ENCODE measurements around the gene RAB3C. TPM values are rescaled to one million over a fixed set of nuclear protein-coding genes. Genes with fewer than 3 reads are reported as not detected.

RAB3C gene
- polyA plus RNA-seq, 3 donors: 0.34 to 5.5 (median 2.7) TPM

DNA sequence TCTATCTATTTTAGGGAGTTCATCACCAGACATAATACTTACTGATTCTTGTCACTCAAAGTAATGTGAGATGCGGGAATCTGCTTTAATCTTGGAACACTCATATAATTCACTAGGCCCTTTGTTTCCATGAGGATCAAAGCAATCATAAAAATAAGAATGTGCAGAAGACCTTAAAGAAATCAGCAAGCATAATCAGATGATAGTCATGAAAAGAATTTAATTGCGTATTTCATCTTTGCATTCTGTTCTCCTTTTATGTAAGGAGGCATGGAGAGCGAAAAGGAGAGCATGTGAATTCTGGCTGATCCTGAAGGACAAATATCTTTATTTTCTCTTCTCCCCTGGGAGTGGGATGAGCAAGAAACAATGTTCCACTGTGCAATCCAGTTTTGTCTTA lies 128.0 kb downstream of the RAB3C start:
- 96 to 98% (median 97%) methylated on average over 3 of the region's 3 CpGs for WGBS, 3 donors
- no peak overlapping the region for H3K27ac ChIP-seq (ENCODE audit: low read depth, low read length)

DNA sequence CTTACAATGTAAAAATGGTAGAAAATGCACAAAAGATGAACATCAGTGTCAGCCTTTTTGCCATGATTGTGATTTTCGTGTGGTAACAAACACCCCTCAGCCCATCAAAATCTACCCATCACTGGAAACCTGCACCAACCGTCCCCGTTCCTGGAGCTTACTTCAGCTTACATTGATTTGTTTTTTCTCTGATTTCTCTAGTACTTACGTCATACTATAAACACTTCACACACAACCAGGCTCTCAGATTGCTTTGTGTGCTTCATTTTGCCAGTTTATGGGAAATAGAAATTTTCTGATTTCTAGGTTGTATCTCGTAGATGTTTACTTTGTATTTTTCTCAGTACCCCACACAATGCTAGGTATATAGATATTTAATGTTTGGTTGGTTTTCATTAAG lies 129.1 kb downstream of the RAB3C start:
- 87 to 94% (median 88%) methylated on average over 5 of the region's 5 CpGs for WGBS, 3 donors
- no peak overlapping the region for H3K27ac ChIP-seq (ENCODE audit: low read depth, low read length)

DNA sequence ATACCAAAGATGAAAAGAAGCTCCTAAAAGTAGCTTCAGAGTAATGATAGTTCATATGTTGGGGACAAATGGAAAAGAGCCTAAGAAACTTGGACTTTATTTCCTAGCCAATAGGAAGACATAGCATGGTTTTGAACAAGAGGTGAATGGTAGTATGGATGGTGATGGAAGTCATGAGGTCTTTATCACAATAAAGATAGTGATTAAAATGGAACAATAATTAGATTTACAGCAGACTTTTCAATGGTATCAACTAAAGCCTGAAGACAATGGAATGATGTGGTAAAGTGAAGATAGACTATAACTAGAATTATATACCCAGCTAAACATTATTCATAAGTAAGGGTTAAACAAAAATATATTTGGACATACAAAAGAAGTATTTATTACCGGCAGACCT lies 131.2 kb downstream of the RAB3C start:
- WGBS, 3 donors: 58 to 90% (median 79%) methylated on average over 1 of the region's 1 CpG
- H3K27ac ChIP-seq (ENCODE audit: low read depth, low read length): no peak overlapping the region

DNA sequence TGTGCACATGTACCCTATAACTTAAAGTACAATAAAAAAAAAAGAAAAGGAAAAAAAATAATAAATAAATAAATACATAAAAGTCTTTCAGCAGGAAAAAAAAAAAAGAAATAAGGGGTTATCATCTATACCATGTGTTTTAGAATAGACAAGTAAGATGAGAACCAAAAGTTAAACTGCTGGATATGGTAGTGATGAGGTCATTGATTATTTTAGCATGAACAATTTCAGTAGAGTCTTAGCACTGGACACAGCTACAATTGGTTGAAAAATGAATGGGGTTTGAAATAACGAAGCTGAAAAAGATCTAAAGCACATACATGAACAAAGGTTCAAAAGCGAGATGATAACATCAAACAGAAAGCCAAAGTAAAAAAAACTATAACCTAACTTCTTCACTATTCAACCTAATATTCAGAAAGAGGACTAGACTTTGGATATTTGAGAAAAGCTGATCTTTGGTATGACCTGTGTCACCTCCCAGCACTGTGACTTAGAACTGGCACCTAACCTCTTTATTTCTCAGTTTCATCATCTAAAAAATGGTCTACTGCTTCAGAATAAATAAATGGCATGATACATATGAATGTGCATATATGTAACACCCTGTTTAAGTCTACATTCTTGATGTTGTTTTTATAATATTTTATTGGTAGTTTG lies 133.3 kb downstream of the RAB3C start:
- H3K27ac ChIP-seq (ENCODE audit: low read depth, low read length): no peak overlapping the region
- 89 to 97% (median 94%) methylated on average over 2 of the region's 2 CpGs for WGBS, 3 donors

DNA sequence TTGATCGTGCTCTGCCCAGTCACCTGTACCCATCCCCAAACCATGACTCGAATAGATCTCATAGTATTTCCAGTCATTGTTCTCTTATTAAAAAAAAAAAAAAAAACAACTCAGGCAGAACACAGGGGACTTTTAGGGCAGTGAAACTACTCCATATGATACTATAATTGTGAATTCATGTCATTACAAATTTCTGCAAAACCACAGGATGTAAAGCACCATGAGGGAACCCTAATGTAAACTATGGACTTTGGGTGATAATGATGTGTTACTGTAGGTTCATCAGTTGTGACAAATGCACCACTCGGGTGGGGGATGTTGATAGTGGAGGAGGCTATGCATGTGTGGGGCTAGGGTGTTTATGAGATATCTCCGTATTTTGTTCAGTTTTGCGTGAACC lies 133.8 kb downstream of the RAB3C start:
- WGBS, 3 donors: 85 to 89% (median 87%) methylated on average over 5 of the region's 5 CpGs
- no peak overlapping the region for H3K27ac ChIP-seq (ENCODE audit: low read depth, low read length)

DNA sequence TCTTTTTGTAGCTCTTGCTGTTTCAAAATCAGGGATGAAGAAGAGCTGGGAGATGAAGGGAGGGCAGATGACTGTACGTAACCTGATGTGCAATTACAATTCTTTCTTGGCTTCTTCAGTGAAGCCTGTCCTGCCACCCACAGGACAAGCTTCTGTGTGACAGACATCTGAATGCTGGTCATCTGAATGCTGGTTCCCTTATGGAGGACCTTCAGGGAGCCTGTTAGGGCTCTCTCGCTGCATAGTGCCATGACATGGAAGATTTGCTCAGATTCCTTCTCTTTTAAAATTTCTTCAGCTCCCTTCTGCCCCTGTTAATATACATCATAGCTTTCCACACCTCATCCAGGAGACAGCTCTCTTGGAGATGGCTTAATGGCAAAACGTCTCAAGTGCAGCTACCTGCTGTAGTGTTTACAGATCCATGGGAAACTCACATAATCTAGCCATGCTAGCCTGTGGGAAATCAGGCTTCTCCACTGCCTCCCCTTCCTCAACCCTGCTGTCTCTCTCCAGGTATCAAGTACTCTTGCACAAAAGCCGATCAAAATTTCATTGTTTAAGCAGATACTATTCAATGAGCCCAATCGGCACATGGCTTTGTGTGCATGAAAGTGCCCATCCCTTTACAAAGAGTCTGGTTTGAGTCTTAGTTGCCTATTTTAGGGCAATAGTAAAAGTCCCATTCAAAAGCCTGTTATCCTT lies 134.6 kb downstream of the RAB3C start:
- no peak overlapping the region for H3K27ac ChIP-seq (ENCODE audit: low read depth, low read length)
- 66 to 80% (median 77%) methylated on average over 5 of the region's 5 CpGs for WGBS, 3 donors

DNA sequence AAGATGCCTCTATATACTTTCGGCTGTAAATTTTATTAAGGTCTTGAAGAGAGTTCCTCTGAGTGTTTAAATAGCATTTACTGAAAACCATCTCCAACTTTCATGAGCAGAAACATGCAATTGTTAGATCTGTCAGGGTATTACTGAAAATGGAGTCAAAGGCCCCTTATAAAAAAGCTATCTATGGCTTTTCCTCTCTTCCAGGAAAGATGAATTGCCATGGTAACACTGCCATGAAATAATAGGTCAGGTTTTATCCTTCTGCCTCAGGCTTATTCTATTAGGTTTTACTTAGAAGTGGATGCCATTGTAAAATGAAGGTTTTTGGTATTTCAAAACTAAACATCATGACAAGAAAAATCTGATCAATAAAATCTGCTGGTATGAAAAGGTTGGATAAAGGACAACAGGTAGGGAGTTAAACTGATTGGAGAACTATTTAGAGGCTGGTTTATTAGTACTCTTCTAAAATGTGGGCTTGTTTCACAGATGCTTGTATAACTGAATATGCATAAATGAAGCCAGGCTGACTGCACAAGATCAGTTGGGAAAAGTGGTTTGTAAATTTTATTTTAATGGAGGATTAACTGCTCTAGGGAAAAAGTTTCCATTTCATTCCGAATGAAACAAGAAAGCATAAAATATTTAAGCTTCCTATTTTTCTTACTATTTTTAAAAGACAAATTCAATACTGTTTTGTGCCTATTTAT lies 135.5 kb downstream of the RAB3C start:
- no peak overlapping the region for H3K27ac ChIP-seq (ENCODE audit: low read depth, low read length)
- 73 to 89% (median 81%) methylated on average over 2 of the region's 2 CpGs for WGBS, 3 donors

DNA sequence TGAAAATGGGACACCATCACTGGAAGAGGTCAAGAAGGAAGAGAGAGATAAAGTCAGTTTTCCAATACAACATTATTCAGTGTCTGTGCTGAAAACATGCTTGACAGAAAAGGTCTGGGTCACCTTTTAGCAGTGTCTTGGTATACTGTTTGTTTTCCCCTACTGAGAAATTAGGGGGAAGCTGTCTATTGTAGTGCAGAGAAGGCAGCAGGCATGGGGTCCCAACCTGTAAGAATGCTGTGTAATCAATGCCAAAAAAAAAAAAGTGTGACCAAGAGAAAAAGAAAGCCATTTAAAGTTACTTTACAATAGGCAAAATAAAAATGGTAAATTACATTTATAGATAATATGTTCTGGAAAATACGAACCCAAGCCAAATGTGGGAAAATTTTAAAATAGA lies 139.3 kb downstream of the RAB3C start:
- H3K27ac ChIP-seq (ENCODE audit: low read depth, low read length): no peak overlapping the region
- 81 to 91% (median 90%) methylated on average over 1 of the region's 1 CpG for WGBS, 3 donors

DNA sequence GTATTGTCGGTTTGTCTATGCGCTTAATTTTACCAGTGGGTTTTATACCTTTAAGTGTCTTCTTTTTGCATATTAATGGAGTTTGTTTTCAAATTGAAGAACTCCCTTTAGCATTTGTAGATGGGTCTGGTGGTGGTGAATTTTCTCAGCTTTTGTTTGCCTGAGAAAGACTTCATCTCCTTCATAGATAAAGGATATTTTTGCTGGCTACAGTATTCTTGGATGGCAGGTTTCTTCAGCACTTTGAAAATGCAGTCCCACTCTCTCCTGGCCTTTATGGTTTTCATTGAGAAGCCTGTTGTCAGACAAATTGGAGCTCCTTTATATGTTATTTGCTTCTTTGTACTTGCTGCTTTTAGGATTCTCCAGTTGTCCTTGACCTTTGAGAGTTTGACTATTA lies 142.1 kb downstream of the RAB3C start:
- H3K27ac ChIP-seq (ENCODE audit: low read depth, low read length): no peak overlapping the region
- 96 to 99% (median 96%) methylated on average over 2 of the region's 2 CpGs for WGBS, 3 donors

DNA sequence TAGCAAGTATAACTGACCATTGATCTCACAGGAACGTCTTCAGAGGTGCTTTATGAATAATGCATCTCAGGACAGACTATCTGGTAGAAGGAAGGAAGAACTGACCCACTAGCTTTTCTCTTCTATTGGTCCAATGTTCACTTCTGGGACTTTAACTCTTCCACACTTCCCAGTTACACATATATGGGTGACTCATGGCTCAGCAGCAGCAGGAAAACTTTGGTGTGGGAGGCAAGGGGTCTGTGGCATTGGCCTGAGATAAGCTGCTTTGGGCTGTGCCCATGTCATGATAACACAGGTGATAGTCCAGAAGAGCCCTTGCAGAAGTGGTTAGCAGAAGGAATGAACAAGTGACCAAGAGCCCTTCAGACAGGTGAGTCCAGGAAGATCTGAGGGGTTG lies 148.8 kb downstream of the RAB3C start:
- no peak overlapping the region for H3K27ac ChIP-seq (ENCODE audit: low read depth, low read length)
- WGBS, 3 donors: 81 to 91% (median 87%) methylated on average over 1 of the region's 1 CpG

DNA sequence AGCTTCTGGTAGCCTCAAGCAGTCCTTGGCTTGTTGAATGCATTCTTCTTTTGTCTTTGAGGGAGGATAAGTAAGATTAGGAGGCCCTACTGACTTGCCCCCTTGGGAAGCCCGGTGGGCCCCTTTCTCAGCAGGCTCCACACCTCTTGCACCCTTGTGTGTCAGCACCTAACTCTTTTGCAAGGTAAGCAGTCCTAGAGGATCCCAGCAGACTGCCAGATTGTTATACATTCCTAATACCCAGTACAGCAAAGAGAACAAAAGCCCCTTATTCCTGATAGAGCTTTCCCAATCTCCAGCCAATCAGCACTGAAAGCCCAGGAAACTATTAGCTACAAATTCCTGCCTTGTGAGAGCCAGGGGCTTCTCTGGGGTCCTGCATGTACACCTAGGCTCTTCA lies 152.8 kb downstream of the RAB3C start:
- H3K27ac ChIP-seq (ENCODE audit: low read depth, low read length): no peak overlapping the region
- WGBS, 3 donors: 67 to 87% (median 86%) methylated on average over 1 of the region's 1 CpG

DNA sequence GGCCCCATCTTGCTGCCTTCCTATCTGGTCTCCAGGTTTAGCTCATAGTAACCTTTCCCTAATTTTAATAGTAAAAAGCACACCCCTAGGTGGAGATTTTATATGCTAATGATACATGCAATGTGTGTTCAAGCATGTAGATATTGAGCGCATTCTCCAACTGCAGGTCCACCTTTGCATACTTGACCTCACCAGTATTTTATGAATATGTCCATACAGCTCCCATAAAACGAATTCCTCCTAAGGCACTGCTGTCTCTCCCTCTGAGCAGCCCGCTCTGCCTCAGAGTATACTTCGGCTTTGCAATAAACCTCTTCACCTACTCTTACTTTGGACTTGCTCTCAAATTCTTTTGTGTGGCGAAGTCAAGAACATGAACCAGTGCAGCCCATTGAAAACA lies 153.3 kb downstream of the RAB3C start:
- no peak overlapping the region for H3K27ac ChIP-seq (ENCODE audit: low read depth, low read length)
- 91 to 94% (median 92%) methylated on average over 5 of the region's 5 CpGs for WGBS, 3 donors

DNA sequence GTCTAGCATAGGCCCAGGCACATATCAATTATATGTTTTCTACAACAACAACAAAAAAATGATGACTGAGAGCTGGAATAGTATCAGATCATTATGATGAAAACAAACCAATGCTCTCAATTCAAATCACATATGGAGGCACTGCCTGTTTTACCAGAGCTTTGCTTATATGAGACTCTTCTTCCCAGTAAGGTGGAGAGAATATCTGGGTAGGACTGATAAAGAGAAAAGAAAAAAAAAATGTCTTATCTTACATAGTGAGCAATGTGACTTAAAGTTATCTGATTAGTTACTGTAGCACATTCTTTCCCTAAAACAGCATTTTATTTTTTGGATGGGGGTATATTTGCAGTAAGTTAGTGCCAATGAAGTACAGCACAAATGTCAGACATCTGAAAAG lies 154.8 kb downstream of the RAB3C start:
- H3K27ac ChIP-seq (ENCODE audit: low read depth, low read length): no peak overlapping the region

DNA sequence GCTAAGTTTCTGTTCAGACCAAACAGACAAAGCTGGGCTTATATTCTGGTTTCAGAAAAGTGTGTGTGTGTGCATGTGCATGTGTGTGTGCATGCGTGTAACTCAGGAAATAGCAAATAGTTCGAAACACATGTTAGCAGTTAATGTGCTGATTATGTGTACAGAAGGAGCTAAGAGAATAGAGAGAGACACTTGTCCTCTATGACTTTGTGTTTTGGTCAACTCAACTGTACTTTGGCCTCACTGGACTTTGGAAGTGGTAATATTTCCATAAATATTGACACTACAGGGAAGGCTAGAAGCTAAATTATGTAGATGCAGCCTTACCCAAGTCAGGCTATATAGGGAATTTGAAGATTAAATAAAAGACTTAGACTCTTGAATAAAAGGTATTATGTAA lies 155.5 kb downstream of the RAB3C start:
- WGBS, 3 donors: 60 to 85% (median 78%) methylated on average over 2 of the region's 2 CpGs
- no peak overlapping the region for H3K27ac ChIP-seq (ENCODE audit: low read depth, low read length)

DNA sequence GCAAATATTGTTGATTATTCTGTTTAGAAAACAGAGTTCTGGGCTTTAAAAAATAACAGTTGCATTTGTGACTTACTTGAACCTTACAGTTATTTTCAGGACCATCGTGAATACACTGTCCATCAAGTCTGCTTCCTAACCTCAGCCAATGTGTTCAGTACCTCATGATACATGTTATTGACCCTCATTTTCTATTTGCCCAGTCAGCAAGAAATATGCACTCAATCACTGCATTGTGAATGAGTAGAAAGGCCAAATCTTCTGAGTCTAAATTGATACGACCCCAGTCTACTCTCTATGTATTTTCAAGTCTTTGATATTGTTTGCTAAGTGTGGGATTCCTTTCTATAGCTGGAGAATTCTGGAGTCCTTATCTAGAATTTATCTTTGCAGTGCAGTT lies 156.2 kb downstream of the RAB3C start:
- 68 to 92% (median 85%) methylated on average over 2 of the region's 2 CpGs for WGBS, 3 donors
- H3K27ac ChIP-seq (ENCODE audit: low read depth, low read length): no peak overlapping the region

DNA sequence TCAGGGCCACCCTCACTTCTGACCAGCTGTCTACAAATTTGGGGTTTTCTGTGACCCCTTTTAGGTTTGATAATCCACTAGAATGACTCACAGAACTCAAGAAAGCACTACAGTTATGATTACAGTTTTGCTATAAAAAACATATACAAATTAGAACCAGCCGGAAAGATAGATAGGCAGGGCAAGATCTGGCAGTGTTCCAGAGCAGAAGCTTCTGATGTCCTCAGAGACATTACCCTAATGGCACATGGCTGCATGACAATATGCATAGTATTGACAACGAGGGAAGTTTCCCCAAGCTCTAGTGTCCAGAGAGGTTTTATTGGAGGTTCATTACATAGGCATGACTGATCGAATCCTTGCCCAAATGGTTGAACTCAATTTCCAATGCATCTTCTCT lies 158.1 kb downstream of the RAB3C start:
- 88 to 95% (median 90%) methylated on average over 3 of the region's 3 CpGs for WGBS, 3 donors
- H3K27ac ChIP-seq (ENCODE audit: low read depth, low read length): no peak overlapping the region

DNA sequence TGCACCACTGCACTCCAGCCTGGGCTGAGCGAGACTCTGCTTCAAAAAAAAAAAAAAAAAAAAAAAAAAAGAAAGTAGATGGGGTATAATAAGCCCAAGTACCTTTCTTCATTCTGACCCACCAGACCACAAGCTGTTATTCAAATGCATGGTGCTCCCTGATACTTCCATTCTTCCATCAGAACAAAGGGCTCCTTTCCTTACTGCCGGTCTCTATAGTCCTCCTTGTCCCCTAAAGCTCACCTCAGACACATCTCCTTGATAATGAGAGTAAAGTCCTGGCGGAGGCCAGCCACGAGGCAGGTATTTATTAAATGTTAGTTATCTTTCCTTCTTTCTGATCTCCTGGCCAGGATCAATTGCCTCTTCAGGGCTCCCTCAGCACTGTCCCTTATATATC lies 162.5 kb downstream of the RAB3C start:
- H3K27ac ChIP-seq (ENCODE audit: low read depth, low read length): no peak overlapping the region
- WGBS, 3 donors: 93 to 97% (median 94%) methylated on average over 4 of the region's 4 CpGs

DNA sequence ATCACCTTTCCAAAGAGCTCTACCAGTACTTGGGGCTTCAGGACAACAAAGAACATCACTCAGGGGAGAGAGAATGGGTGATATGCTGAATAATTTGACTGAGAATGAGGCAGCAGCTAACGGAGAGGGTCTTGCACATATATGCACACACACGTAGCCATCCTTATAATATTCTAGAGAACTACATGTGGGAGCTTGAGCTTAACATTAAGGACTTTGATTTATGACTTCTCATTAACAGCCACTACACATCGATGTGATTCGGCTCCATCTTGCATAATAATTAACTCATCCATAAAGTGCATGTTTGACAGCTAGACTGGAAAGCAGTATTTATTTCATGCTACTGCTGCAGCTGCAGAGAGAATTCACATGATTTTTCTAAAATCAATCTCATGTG lies 163.4 kb downstream of the RAB3C start:
- 38 to 60% (median 59%) methylated on average over 4 of the region's 4 CpGs for WGBS, 3 donors
- no peak overlapping the region for H3K27ac ChIP-seq (ENCODE audit: low read depth, low read length)

DNA sequence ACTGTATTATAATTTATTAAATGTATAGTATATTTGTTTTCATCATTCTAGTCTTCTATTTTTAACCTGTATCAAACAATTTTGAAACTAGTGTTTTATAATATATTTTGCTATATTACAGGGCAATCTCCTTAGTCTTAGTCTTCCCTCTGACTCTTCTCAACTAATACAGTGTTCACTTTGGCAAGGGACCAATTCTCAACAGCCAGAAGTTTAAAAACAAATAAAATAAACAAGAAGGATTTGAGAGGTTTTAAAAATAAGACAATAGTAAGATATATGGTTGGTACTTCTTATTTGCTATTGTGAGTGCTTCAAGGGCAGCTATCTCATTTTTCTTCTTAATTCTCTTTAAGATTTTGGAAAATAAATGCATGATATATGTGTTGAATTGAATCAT lies 167.2 kb downstream of the RAB3C start:
- no peak overlapping the region for H3K27ac ChIP-seq (ENCODE audit: low read depth, low read length)

Data from adipose tissue (tissue), 3 donors.